GM15510 (cell line): ENCODE data around the gene PLCD4.

Experiments
- POLR2A ChIP-seq: IDR thresholded peaks from 3 replicates; pipeline ENCODE4 v1.6.1; 2011; ENCODE audit warnings: borderline replicate concordance; ENCODE audit not compliant: insufficient read length; ENCODE audit errors: extremely low read depth

The PLCD4 gene

DNA sequence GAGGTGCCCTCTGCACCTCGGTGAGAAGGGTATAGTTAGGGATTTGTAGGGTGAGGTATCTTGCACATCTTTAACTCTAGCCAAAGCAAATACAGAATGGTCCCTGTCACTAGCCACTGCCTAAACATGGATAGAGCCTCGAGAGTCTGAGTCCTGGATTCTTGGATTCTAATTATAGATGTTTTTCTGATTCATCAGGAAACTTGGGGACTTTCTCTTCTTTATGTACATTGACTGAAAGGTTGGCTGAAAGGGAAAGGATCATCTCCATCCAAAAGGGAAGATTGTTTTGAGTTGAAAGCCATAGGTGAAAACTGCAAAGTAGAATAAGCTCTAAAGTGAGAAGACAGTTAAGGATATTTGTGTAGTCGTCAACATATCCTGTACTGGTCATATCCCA, 72.4 kb downstream of the PLCD4 start:
- no peak for TF ChIP-seq POLR2A
